A172 (cell line): ENCODE measurements around the gene KRT37. TPM values are rescaled to one million over a fixed set of nuclear protein-coding genes. Genes with fewer than 3 reads are reported as not detected.
"Not testable (repeated sequence)": the region's sequence is repeated elsewhere in the genome, so short reads cannot be mapped to it uniquely, and the experiment has no call there.

Experiments used
- DNase-seq: peaks from one replicate; pipeline ENCODE4 v3.0.0-alpha.2; 2015; ENCODE audit warnings: low spot score
- total RNA-seq: library from RNA; depleted of rRNA; stranded (reverse); fragments of >200 nt; shearing (Covaris generic); gene quantifications from 2 replicates; pipeline ENCODE4 v1.2.3, GENCODE V29; 2014

The KRT37 gene
- total RNA-seq, 1 experiment from 2014 or later: not detected

- DNase-seq: peak; percentile 99
Measured at GRCh38 chr17:41404024-41404671, 20.2 kb downstream of the KRT37 start.

- DNase-seq: peak; percentile 47
Measured at GRCh38 chr17:41403404-41404023, 20.9 kb downstream of the KRT37 start.

DNA sequence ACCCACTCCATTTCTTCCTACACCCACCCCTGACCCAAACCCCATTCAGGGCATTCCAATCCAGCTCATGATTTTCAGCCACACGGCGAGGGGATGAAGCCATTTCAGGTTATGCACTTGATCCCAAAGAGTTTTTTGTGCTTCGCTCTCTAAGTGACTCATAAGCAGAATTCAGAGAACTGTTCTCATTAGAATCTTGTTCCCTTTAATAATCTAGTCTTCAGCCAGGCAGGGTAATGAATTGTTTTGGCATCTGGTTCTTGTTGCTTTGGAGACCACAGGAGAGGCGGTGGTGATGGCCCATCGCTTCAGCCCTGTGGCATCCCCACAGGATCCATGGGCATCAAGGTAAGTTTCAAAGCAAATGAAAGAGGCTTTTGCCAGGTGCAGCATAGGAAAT is 22.2 kb downstream of the KRT37 start:
- peak; percentile 50 for DNase-seq

GRCh38 chr17:41396996-41397660 is 27.3 kb downstream of the KRT37 start, which contains the start of gene KRT31:
TSS of gene KRT31 (minus strand) at chr17:41397608. CDS start at chr17:41397539, 69 bp downstream.
- no peak for DNase-seq

DNA sequence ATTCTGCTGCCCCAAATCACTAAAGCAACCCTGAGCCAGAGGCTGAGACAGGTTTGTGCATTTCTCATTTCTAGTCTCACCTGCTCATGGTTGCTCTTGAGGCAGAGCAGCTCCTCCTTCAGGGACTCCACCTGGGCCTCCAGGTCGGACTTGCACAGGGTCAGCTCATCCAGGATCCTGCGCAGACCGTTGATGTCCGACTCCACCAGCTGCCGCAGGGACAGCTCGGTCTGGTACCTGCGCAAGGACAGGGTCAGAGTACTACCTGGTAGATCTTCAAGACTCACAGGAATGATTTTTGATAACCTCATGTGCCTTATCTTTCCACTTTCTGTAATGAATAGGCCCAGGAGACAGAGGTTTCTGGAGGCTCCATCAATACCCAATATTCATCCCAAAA is 28.0 kb downstream of the KRT37 start:
- DNase-seq: no peak

GRCh38 chr17:41395611-41396010 is 28.8 kb downstream of the KRT37 start:
- DNase-seq: no peak

DNA sequence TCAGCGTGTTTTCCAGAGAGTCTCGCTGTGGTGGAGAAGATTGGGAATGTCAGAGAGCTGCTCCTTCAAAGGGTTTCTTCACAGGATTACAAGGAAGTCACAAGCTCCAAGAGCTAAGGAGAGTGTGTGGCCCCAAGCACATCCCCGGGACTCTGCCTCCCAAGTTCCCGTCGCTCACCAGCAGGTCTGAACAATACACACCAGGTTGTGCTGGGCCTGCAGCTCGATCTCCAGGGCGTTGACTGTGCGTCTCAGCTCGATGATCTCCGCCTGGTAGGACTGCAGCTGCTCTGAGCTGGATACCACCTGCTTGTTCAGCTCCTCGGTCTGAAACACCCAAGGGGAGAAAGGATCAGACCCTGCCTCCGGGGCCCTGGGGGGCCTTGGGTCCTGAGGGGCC is 29.3 kb downstream of the KRT37 start:
- not testable (repeated sequence) for DNase-seq

DNA sequence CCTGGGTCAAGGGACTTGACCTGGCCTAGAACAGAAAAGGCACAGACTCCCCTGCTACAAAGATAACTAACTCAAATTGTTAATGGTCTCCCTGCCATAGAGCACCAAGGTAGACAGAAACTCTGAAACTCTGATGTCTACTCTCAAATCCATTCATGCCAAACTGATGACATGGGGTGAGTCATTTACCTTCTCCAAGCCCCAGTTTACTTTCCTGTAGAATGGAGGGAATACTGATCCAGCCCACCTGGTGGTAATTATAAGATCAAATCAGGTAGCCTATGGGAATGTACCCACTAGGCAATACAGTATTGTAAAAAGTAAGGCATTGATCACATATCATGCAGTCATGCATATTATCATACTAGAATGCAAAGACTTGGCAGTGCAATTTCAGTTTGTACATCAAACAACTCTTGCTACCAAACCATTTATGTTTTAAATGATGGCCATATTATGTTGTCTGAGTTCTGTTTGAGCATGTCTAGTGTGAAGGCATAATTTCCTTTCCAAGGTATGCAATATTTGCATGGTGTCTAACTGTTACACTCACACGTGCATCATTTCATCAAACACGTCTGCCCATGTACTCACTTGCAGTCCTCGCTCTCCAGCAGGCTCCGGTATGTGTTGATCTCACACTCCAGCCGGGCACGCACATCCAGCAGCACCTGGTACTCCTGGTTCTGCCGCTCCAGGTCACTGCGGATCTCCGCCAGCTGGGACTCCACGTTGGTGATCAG is 30.0 kb downstream of the KRT37 start:
- no peak for DNase-seq

DNA sequence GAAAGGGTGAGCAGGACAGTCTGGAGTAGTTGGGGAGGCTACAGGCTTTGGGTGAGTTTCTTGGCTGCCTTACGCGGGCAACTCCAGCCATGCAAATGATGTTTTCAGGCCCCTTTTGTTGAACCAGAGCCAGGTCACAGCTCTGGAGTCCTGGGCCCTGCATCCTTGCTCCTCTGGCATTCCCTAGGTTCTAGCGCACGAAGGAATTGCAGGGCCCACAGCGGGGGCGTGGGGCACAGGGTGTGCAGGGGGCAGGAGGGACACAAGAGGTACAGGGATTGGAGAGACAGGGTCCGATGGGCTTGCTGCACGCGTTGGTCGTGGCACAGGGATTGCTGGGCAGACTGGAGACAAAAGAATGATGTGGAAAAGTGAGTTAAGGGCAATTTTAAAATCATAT is 30.6 kb downstream of the KRT37 start:
- no peak for DNase-seq

DNA sequence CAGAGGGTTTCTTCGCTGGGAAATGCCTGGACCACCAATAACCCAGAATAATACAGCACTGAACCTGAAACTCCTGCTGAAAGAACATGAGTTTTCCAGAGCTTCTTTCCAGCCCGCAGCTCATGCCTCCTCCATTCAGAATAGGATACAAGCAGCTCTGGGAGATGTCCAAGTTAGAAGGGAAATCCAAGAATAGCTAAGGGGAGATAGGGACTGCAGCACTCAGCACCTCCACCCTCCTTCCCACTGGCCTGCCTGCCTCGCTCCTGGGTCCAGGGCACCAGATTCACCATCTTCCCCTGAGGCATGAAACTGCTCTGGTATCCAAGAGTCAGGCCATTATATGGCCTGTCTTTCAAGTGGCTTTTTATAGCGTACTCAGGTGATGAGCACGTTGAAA is 31.1 kb downstream of the KRT37 start:
- no peak for DNase-seq

DNA sequence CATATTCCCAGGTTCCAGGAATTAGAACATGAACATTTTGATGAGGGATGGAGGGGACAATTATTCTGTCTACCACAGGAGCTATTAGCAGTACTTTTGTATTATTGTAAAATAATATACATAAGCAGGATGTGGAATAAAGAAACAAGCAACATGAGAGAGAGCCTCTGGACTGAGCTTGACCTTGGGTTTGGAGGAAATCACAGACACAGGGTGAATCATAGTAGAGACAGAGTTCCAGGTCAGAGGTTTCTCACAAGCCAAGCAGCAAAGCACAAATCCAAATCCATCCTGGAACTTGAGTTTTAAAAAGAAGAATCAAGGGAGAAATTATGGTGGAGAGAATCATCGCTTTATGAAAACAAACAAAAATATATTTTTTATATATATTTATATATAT is 32.1 kb downstream of the KRT37 start:
- no peak for DNase-seq

DNA sequence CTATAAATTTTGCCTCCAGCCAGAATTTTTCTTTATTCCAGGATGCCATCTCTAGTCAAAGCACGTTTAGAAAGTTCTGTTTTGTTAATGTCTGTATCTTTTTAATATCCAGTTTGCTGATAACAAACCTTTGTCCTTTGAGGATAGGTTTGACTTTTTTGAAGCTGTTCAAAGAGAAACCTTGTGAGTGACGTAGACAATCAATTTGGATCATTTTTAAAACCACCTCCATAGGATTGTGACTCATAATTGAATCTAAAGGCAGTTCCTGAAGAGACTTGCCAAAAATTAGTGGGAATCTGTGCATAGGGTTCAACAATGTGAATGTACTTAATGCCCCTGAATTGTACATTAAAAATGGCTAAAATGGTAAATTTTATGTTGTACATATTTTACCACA is 32.9 kb downstream of the KRT37 start:
- DNase-seq: no peak

DNA sequence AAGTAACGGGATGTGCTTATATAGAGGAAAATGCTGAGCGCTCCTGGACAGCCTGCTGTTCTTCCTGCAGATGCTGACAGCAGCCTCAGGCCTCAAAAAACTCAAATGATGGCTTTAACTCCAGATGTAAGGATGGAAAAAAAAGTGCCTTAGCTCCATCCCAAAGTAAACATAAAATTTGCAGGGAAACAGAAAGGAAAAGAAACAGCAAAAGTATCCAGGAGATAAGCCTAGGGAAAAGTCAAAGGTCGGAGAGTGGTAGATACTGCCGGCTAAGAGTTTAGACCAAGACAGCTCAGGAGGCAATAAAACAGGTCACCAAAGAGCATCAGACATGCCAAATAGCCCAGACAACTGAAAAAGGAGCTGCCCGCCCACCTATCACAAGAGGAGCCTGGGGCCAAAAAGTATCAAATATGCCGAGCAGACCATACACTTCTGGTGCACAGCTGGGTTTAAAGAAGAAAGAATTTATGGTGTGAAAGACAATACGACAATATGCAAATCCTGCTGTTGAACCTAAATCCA is 33.9 kb downstream of the KRT37 start:
- DNase-seq: no peak

GRCh38 chr17:41387670-41388069 is 36.7 kb downstream of the KRT37 start:
- no peak for DNase-seq

GRCh38 chr17:41386227-41386626 is 38.2 kb downstream of the KRT37 start:
- DNase-seq: no peak

GRCh38 chr17:41383690-41384089 is 40.7 kb downstream of the KRT37 start:
- DNase-seq: no peak

GRCh38 chr17:41382394-41382793 is 42.0 kb downstream of the KRT37 start:
- DNase-seq: peak; percentile 44

DNA sequence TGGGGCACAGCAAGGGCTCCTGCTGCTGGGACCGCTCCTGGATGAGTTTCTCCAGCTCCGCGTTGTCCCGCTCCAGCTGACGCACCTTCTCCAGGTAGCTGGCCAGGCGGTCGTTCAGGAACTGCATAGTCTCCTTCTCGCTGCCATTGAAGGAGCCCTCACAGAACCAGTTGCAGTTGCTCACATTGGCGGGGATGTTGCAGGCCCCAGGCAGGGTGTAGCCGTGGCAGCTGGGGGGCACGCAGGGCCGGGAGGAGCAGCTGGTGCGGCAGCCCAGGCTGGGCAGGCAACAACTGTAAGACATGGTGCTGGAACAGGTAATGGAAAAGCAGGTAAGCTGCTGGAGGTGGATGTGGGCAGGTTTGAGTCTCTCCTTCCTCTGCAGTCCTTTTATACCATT is 42.4 kb downstream of the KRT37 start, which contains the start of gene KRT34:
Gene KRT34 (minus strand): TSS at position 364 of the 400 bp plus-strand sequence. CDS start 60 bp downstream, at position 304.
- DNase-seq: not testable (repeated sequence)

- DNase-seq: peak; percentile 94
Measured at GRCh38 chr17:41380091-41380490, 44.3 kb downstream of the KRT37 start.

- DNase-seq: peak; percentile 19
Measured at GRCh38 chr17:41377546-41377945, 46.8 kb downstream of the KRT37 start.
